SKM-1 (cell line): Measurements from ENCODE around the gene RAD52.

Experiments
- DNase-seq: peaks from one replicate; lab custom pipeline; 2025; ENCODE audit not compliant: unreplicated experiment; lab: John Stamatoyannopoulos, UW

RAD52 gene

GRCh38 chr12:916240-916639, 33.3 kb downstream of the RAD52 start:
- no peak for DNase-seq

GRCh38 chr12:915090-915489, 34.4 kb downstream of the RAD52 start:
- no peak for DNase-seq

DNA sequence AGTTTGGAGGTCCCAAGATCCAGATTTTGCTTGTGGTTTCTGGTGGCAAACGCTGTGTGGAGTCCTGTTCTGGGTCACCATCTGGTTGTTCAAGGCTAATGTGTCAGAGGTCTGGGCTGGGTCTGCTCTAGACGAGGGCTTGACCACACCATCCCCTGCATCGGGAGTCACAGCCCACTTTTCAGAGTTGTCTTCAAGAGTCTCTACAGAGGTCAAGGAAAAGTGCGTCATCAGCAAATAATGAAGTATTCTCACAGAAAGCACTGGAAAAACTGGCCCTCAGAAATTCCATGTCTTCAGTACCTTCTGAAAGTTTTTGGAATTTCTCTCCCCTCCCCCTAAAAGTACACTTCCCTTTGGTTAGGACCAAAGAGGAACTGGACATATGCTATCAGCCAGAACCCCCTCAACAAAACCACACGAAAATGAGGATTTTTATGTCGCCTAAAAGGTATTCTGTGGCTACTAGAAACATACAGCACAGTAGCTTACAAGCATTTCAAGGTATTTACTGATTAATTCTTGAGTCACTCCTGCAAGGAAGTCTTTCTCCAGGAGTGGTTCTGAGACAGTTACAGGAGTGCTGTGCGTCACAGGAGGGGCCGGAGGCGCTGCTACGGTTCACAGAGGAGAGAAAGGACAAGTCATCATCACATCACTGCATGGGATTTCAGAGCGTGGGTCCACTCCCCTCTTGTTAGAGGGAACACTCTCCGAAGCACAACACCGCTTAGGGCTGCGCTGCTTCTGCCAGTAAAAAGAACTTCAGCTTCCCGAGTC, 35.4 kb downstream of the RAD52 start:
- no peak for DNase-seq

- DNase-seq: no peak
Measured at GRCh38 chr12:912466-913235, 36.8 kb downstream of the RAD52 start.

- DNase-seq: no peak
Measured at GRCh38 chr12:911191-911826, 38.2 kb downstream of the RAD52 start.

- DNase-seq: no peak
Measured at GRCh38 chr12:910416-910815, 39.1 kb downstream of the RAD52 start.

DNA sequence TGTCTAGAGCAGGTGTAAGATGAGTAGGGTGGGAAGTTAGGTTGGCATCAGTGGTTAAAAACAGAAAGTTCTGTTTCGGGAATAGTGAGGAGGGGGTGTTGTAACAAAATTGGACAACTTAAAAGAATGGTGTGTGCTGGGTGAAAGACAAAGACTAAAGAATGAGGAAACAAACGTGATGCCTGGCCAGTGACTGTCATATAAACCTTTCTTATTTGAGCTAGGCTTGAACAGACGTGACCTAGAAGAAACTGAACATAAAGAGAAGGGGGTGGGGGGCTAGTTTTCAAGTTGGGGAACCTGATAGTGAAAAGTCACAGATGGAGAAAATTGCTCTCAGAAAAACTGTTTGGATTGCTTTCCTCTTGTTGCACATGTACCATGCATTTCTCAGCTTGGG, 39.6 kb downstream of the RAD52 start:
- DNase-seq: no peak

GRCh38 chr12:907413-908185, 41.9 kb downstream of the RAD52 start:
- no peak for DNase-seq

DNA sequence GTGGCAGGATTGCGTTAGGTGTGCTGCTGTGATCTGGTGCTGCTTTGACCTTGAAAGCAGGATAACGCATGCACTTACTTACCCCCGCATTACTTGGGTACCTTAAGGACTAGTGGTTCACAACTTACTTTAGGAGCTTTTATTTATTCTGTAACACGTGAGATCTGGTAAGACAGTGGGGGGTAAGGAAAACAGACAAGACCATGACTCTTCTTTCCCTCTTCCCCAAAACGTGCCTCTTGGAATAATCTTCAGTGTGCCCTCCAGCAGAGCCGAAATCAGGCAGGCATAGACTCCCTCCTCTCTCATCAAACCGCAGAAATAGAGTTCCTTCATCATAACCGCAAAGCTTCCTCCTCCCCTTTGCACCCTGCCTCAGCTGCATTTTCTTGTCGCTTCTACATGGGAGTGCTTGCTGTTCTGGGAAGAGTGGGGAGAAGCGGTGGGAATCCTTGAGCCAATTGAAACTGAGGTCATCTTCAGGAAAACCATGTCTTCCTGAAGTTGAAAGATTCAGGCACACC, 43.4 kb downstream of the RAD52 start:
- DNase-seq: no peak

DNA sequence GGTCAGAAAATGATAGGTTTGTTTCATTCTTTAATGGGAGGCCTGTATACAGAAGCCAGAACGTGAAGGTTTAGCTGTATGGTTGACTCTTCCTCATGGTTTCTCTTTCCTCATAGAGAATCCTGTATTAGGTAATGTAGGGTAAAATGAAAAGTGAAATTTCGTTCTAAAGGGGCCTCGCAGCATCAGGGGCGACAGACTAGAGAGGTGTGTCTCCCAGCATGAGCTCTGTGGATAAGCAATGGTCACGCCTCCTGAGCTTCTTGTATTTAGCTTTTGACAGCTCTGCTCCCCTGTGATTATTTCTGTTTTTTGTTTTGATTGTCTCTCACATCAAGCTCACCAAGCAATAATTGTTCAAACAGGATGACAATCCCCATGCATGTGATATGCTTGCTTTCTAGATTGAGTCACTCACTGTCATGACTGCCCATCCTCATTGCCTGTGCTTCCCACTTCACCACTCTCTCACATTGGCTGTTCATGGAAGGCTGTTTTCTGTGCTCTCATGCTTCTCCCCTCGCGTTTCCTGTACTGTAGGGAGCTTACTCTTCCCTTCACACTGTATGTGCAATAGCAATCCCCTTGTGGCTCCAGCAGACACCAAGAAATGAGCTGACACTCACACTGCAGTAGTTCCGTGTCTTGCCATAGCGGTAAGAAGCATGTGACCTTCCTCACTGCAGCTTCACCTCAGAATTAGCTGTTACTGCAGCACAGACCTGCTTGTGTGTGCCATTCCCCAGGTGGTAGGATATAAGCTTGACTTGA, 44.0 kb downstream of the RAD52 start:
- no peak for DNase-seq

GRCh38 chr12:904010-904414, 45.5 kb downstream of the RAD52 start:
- no peak for DNase-seq

- no peak for DNase-seq
Measured at GRCh38 chr12:903055-903454, 46.4 kb downstream of the RAD52 start.

GRCh38 chr12:902581-902980, 46.9 kb downstream of the RAD52 start:
- no peak for DNase-seq

GRCh38 chr12:897386-897785, 52.1 kb downstream of the RAD52 start:
- DNase-seq: no peak

GRCh38 chr12:896031-896430, 53.5 kb downstream of the RAD52 start:
- DNase-seq: no peak

- DNase-seq: no peak
Measured at GRCh38 chr12:894226-894625, 55.3 kb downstream of the RAD52 start.

GRCh38 chr12:886206-886605, 63.3 kb downstream of the RAD52 start:
- no peak for DNase-seq

DNA sequence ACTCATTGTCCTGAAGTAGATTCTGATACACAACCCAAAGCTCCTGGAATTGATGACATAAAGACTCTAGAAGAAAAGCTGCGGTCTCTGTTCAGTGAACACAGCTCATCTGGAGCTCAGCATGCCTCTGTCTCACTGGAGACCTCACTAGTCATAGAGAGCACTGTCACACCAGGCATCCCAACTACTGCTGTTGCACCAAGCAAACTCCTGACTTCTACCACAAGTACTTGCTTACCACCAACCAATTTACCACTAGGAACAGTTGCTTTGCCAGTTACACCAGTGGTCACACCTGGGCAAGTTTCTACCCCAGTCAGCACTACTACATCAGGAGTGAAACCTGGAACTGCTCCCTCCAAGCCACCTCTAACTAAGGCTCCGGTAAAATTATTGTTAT, 63.8 kb downstream of the RAD52 start:
- DNase-seq: no peak

DNA sequence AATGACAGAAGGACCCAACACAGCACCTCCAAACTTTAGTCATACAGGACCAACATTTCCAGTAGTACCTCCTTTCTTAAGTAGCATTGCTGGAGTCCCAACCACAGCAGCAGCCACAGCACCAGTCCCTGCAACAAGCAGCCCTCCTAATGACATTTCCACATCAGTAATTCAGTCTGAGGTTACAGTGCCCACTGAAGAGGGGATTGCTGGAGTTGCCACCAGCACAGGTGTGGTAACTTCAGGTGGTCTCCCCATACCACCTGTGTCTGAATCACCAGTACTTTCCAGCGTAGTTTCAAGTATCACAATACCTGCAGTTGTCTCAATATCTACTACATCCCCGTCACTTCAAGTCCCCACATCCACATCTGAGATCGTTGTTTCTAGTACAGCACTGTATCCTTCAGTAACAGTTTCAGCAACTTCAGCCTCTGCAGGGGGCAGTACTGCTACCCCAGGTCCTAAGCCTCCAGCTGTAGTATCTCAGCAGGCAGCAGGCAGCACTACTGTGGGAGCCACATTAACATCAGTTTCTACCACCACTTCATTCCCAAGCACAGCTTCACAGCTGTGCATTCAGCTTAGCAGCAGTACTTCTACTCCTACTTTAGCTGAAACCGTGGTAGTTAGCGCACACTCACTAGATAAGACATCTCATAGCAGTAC, 64.6 kb downstream of the RAD52 start:
- DNase-seq: no peak

DNA sequence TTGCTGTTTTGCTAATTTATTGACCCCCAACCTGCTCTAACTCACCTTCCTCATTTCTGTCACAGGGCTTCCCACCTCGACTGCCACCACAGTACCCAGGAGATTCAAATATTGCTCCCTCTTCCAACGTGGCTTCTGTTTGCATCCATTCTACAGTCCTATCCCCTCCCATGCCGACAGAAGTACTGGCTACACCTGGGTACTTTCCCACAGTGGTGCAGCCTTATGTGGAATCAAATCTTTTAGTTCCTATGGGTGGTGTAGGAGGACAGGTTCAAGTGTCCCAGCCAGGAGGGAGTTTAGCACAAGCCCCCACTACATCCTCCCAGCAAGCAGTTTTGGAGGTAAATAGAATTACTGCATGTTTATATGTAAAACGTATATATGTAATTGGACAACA, 68.8 kb downstream of the RAD52 start:
- no peak for DNase-seq
